Prostate gland (tissue), 2 donors: ENCODE measurements around the gene GOLGA8H. TPM values are rescaled to one million over a fixed set of nuclear protein-coding genes. Genes with fewer than 3 reads are reported as not detected.
"Not testable (repeated sequence)": the region's sequence is repeated elsewhere in the genome, so short reads cannot be mapped to it uniquely, and the experiment has no call there.

Source experiments
- DNase-seq: peaks from one replicate; pipeline ENCODE4 v3.0.0-alpha.2; 2019; ENCODE audit warnings: low spot score
- H3K27ac ChIP-seq, 2 donors: fragments of 200-600 bp; sonication (generic); 2 replicates each; pipeline ENCODE4 v1.5.1; 2017 to 2019
- H3K27me3 ChIP-seq: fragments of 200-600 bp; sonication (generic); replicated peaks from 2 replicates; pipeline ENCODE4 v1.5.1; 2019; ENCODE audit not compliant: insufficient read depth
- H3K36me3 ChIP-seq, 2 donors: fragments of 200-600 bp; sonication (generic); 1 replicate in 1 of 2; 2 replicates in 1 of 2; pipeline versions ENCODE4 v1.5.1 to v1.8.1; 2017 to 2019
- H3K4me1 ChIP-seq: fragments of 200-600 bp; sonication (generic); replicated peaks from 2 replicates; pipeline ENCODE4 v1.5.1; 2019
- H3K4me3 ChIP-seq, 2 donors: fragments of 200-600 bp; sonication (generic); 2 replicates each; pipeline ENCODE4 v1.5.1; 2017 to 2019
- H3K9me3 ChIP-seq: fragments of 200-600 bp; sonication (generic); 2 replicates; pipeline ENCODE4 v1.5.1; 2017
- WGBS: methylation state at CpG from one replicate; pipeline ENCODE4 v1.1.5; 2018; 5-methylcytosine and 5-hydroxymethylcytosine counted together
- intact Hi-C: fragments of 100-400 bp; cut with DNase I; formaldehyde crosslinking; loops from one replicate; pipeline ENCODE4 v1.14.2; 2022
- total RNA-seq, 2 donors: library from RNA; depleted of rRNA; stranded (reverse); fragments of >200 nt; gene quantifications; one replicate each; pipeline ENCODE4 v1.1.0, GENCODE V29; 2016
- TF ChIP-seq, protein P1 (sequence below), 4 experiments: fragments of 200-600 bp in 2 of 4; fragments of 450-650 bp in 2 of 4; sonication (generic) in 2 of 4; IDR thresholded peaks; 1 replicate in 3 of 4; 2 replicates in 1 of 4; pipeline ENCODE4 v1.5.1; 2016 to 2019; ENCODE audit warnings: antibody characterized with exemption in 4 of 4, mild to moderate bottlenecking in 2 of 4, moderate library complexity in 2 of 4

GOLGA8H gene, protein sequence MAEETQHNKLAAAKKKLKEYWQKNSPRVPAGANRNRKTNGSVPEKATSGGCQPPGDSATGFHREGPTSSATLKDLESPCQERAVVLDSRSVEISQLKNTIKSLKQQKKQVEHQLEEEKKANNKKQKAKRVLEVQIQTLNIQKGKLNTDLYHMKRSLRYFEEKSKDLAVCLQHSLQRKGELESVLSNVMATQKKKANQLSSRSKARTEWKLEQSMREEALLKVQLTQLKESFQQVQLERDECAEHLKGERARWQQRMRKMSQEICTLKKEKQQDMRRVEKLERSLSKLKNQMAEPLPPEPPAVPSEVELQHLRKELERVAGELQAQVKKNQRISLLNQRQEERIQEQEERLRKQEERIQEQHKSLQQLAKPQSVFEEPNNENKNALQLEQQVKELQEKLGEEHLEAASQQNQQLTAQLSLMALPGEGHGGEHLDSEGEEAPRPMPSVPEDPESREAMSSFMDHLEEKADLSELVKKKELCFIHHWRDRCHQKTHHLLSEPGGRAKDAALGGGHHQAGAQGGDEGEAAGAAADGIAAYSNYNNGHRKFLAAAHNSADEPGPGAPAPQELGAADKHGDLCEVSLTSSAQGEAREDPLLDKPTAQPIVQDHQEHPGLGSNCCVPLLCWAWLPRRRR
- under 1 TPM in 1 of 2 donors, not detected in 1; 0.28 TPM for total RNA-seq

- H3K9me3 ChIP-seq, intact Hi-C loops, H3K27ac ChIP-seq, H3K27me3 ChIP-seq, H3K36me3 ChIP-seq, H3K4me3 ChIP-seq, H3K4me1 ChIP-seq, DNase-seq: not testable (repeated sequence)
- WGBS, result 92% methylated on average over 6 of the region's 8 CpGs
These were observed at the start of gene GOLGA8H for GRCh38 chr15:30603796-30604195. GOLGA8H (plus strand) TSS chr15:30604028; CDS start chr15:30604126, 98 bp downstream.

- H3K36me3 ChIP-seq, H3K4me1 ChIP-seq, H3K9me3 ChIP-seq, DNase-seq, intact Hi-C loops, H3K27me3 ChIP-seq, H3K4me3 ChIP-seq, H3K27ac ChIP-seq: not testable (repeated sequence)
- WGBS, result no CpG with 5 or more reads among the region's 6 CpGs
- TF ChIP-seq, protein P1, sequence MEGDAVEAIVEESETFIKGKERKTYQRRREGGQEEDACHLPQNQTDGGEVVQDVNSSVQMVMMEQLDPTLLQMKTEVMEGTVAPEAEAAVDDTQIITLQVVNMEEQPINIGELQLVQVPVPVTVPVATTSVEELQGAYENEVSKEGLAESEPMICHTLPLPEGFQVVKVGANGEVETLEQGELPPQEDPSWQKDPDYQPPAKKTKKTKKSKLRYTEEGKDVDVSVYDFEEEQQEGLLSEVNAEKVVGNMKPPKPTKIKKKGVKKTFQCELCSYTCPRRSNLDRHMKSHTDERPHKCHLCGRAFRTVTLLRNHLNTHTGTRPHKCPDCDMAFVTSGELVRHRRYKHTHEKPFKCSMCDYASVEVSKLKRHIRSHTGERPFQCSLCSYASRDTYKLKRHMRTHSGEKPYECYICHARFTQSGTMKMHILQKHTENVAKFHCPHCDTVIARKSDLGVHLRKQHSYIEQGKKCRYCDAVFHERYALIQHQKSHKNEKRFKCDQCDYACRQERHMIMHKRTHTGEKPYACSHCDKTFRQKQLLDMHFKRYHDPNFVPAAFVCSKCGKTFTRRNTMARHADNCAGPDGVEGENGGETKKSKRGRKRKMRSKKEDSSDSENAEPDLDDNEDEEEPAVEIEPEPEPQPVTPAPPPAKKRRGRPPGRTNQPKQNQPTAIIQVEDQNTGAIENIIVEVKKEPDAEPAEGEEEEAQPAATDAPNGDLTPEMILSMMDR (IDR thresholded peaks at IDR 0.05), result peak in 2 of 4 experiments; percentile 15 to 24
These were observed 36.9 kb upstream of the GOLGA8H start for GRCh38 chr15:30566949-30567348.

DNA sequence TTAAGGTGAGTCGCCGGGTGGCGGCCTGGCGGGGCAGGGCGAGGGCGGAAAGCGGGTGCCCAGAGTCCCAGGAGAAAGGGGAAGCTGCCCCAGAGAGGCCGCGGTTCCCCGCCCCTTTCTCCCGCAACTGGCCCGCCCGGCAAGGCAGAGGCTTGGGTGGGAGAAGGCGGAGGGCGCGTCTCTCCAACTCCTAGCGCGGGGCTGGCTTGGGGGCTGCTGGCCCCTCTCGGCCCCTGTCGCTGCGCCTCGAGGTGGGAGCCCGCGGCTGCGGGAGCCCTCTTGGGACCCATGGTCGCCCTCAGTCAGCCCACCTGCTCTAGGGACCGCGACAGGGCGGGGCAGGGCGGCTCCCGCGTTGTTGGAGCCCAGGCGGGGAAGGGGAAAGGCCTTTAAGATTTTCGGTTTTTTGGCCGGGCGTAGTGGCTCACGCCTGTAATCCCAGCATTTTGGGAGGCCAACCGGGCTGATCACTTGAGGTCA lies 30.8 kb upstream of the GOLGA8H start:
- H3K4me1 ChIP-seq, H3K9me3 ChIP-seq, H3K27me3 ChIP-seq, H3K27ac ChIP-seq, intact Hi-C loops, H3K4me3 ChIP-seq, H3K36me3 ChIP-seq, DNase-seq: not testable (repeated sequence)
- WGBS, result no CpG with 5 or more reads among the region's 38 CpGs

- no CpG with 5 or more reads among the region's 6 CpGs for WGBS
- intact Hi-C loops, H3K36me3 ChIP-seq, H3K4me1 ChIP-seq, H3K4me3 ChIP-seq, H3K9me3 ChIP-seq, H3K27ac ChIP-seq, DNase-seq, H3K27me3 ChIP-seq: not testable (repeated sequence)
These were observed 24.3 kb upstream of the GOLGA8H start for GRCh38 chr15:30579394-30579970.

DNA sequence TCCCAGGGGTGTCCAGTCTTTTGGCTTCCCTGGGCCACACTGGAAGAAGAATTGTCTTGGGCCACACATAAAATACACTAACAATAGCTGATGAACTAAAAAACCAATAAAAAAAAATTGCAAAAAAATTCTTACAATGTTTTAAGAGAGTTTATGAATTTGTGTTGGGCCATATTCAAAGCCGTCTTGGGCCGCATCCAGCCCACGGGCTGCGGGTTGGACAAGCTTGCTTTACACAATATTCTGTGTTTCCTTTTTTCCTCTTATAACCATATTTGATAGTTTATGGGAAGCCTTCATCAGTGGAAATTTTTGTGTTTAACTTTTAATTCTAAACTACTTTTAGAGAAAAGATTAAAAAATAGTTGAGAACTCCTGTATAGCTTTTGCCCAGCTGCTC lies 23.1 kb upstream of the GOLGA8H start:
- H3K27ac ChIP-seq, DNase-seq, H3K9me3 ChIP-seq, H3K4me1 ChIP-seq, H3K4me3 ChIP-seq, intact Hi-C loops, H3K27me3 ChIP-seq, H3K36me3 ChIP-seq: not testable (repeated sequence)
- no CpG with 5 or more reads among the region's 4 CpGs for WGBS

GRCh38 chr15:30598953-30599352 lies 4.9 kb upstream of the GOLGA8H start:
- H3K27me3 ChIP-seq, H3K36me3 ChIP-seq, intact Hi-C loops, H3K4me3 ChIP-seq, DNase-seq, H3K9me3 ChIP-seq, H3K27ac ChIP-seq, H3K4me1 ChIP-seq: not testable (repeated sequence)
- TF ChIP-seq, protein P1 (IDR thresholded peaks at IDR 0.05), result peak in 1 of 4 experiments; percentile 53
- 9% methylated on average over 2 of the region's 2 CpGs for WGBS

DNA sequence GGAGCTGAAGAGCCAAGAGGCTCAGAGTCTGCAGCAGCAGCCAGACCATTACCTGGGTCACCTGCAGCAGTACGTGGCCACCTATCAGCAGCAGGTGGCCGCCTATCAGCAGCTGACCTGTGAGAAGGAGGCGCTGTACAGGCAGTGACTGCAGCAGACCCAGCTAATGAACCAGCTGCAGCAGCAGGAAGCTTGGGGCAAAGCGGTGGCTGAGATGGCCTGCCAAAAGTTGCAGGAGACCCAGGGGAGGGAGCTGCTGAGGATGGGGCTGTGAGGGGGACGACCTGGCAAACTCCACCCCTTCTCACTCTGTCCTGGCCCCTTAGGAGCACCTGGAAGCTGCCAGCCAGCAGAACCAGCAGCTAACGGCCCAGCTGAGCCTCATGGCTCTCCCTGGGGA lies 8.4 kb downstream of the GOLGA8H start:
- H3K4me3 ChIP-seq, H3K27ac ChIP-seq, DNase-seq, H3K27me3 ChIP-seq, H3K9me3 ChIP-seq, H3K36me3 ChIP-seq, H3K4me1 ChIP-seq, intact Hi-C loops: not testable (repeated sequence)
- no CpG with 5 or more reads among the region's 6 CpGs for WGBS
